ENCODE data around the gene STX10.

The STX10 gene

GRCh38 chr19:13119627-13120026 is 30.5 kb downstream of the STX10 start:
- DNase-seq (ENCODE audit: low read depth in 2 of 2), result no peak

GRCh38 chr19:13118424-13119193 is 31.6 kb downstream of the STX10 start:
- DNase-seq (ENCODE audit: low read depth in 2 of 2), result peak in 1 of 2 donors; percentile 42

GRCh38 chr19:13117772-13118423 is 32.3 kb downstream of the STX10 start, which contains the start of gene NACC1:
TSS of gene NACC1 (plus strand) at chr19:13118264. CDS start at chr19:13135208, 16,944 bp downstream.
- peak; percentile 90 to 91 for DNase-seq (ENCODE audit: low read depth in 2 of 2)

GRCh38 chr19:13117176-13117771 is 32.9 kb downstream of the STX10 start:
- no peak for DNase-seq (ENCODE audit: low read depth in 2 of 2)

- DNase-seq (ENCODE audit: low read depth in 2 of 2), result peak; percentile 86
Observed at GRCh38 chr19:13116282-13117175, 33.6 kb downstream of the STX10 start, which contains the start of gene TRMT1. TSS of gene TRMT1 (minus strand) at chr19:13116740. CDS start at chr19:13116399, 341 bp downstream.

GRCh38 chr19:13115936-13116281 is 34.3 kb downstream of the STX10 start:
- DNase-seq (ENCODE audit: low read depth in 2 of 2), result no peak

- no peak for DNase-seq (ENCODE audit: low read depth in 2 of 2)
Observed at GRCh38 chr19:13112555-13112954, 37.6 kb downstream of the STX10 start.

- DNase-seq (ENCODE audit: low read depth in 2 of 2), result no peak
Observed at GRCh38 chr19:13110099-13110610, 40.0 kb downstream of the STX10 start.

GRCh38 chr19:13109361-13110098 is 40.6 kb downstream of the STX10 start:
- no peak for DNase-seq (ENCODE audit: low read depth in 2 of 2)

GRCh38 chr19:13104848-13105711 is 45.1 kb downstream of the STX10 start:
- DNase-seq (ENCODE audit: low read depth in 2 of 2), result no peak

- DNase-seq (ENCODE audit: low read depth in 2 of 2), result peak in 1 of 2 donors; percentile 51
Observed at GRCh38 chr19:13104360-13104847, 45.8 kb downstream of the STX10 start.

GRCh38 chr19:13103581-13104359 is 46.4 kb downstream of the STX10 start:
- DNase-seq (ENCODE audit: low read depth in 2 of 2), result no peak

GRCh38 chr19:13102666-13103580 is 47.3 kb downstream of the STX10 start, which contains the start of gene LYL1:
TSS of gene LYL1 (minus strand) at chr19:13102858. CDS start at chr19:13101171, 1,687 bp downstream.
- DNase-seq (ENCODE audit: low read depth in 2 of 2), result no peak

GRCh38 chr19:13102416-13102665 is 47.8 kb downstream of the STX10 start:
- DNase-seq (ENCODE audit: low read depth in 2 of 2), result no peak

- DNase-seq (ENCODE audit: low read depth in 2 of 2), result no peak
Observed at GRCh38 chr19:13101590-13102415, 48.4 kb downstream of the STX10 start.

GRCh38 chr19:13100841-13101589 is 49.2 kb downstream of the STX10 start:
- no peak for DNase-seq (ENCODE audit: low read depth in 2 of 2)

Data from stimulated activated CD8-positive, alpha-beta memory T cell treated with anti-CD3 and anti-CD28 coated beads, Interleukin-15, amount 100 ng/mL, for 48 hours (primary cell).